ENCODE data around the gene COIL.
A peak's percentile ranks its signal among the peaks of the same experiment; 100 is the strongest.
"Not testable (repeated sequence)": the region's sequence is repeated elsewhere in the genome, so short reads cannot be mapped to it uniquely, and the experiment has no call there.

Gene COIL

DNA sequence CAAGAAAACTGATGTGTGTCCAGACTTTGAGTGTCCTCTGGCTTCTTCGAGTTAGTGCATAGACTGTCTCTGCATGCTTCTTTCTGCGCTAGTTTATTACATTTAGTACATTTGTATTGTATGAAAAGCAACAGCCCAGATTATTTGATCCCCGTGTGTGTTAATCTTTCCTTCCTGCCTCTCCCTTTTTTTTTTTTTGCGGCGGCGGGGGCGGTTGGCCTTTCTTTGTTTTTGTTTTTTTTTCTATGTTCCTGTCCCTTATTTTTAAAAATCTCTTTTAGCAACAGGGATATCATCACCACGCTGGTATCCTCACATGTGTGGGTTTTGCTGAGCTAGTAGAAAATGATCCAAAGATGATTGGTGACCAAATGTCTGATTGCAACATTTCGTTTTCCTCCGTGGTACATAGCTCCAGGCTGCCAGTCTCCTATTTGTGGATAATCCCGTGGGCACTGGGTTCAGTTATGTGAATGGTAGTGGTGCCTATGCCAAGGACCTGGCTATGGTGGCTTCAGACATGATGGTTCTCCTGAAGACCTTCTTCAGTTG is 26.5 kb upstream of the COIL start:
- Histone ChIP-seq H3K4me2 (ENCODE audit: low read length) (no peak overlapping the region), H3K27ac (peak overlapping the region; percentile 82), H3K9me3 (ENCODE audit: control insufficient read depth, low read length) (no peaks in the 10 kb centered on the region), H3K27me3 (ENCODE audit: control insufficient read depth, insufficient read depth, low read length) (no peaks in the 10 kb centered on the region), H3K9ac (no peak overlapping the region), H2AFZ (peak overlapping the region; percentile 39), H3K4me1 (peaks cover 6% of the 10 kb centered on the region), H3K4me3 (ENCODE audit: low read depth, low read length) (no peak overlapping the region), H3K36me3 (ENCODE audit: control insufficient read depth, insufficient read depth, low read length) (no peaks in the 10 kb centered on the region), H3K79me2 (no peaks in the 10 kb centered on the region)
- TF ChIP-seq, protein P1, sequence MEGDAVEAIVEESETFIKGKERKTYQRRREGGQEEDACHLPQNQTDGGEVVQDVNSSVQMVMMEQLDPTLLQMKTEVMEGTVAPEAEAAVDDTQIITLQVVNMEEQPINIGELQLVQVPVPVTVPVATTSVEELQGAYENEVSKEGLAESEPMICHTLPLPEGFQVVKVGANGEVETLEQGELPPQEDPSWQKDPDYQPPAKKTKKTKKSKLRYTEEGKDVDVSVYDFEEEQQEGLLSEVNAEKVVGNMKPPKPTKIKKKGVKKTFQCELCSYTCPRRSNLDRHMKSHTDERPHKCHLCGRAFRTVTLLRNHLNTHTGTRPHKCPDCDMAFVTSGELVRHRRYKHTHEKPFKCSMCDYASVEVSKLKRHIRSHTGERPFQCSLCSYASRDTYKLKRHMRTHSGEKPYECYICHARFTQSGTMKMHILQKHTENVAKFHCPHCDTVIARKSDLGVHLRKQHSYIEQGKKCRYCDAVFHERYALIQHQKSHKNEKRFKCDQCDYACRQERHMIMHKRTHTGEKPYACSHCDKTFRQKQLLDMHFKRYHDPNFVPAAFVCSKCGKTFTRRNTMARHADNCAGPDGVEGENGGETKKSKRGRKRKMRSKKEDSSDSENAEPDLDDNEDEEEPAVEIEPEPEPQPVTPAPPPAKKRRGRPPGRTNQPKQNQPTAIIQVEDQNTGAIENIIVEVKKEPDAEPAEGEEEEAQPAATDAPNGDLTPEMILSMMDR (IDR thresholded peaks at IDR 0.05) = no peak

DNA sequence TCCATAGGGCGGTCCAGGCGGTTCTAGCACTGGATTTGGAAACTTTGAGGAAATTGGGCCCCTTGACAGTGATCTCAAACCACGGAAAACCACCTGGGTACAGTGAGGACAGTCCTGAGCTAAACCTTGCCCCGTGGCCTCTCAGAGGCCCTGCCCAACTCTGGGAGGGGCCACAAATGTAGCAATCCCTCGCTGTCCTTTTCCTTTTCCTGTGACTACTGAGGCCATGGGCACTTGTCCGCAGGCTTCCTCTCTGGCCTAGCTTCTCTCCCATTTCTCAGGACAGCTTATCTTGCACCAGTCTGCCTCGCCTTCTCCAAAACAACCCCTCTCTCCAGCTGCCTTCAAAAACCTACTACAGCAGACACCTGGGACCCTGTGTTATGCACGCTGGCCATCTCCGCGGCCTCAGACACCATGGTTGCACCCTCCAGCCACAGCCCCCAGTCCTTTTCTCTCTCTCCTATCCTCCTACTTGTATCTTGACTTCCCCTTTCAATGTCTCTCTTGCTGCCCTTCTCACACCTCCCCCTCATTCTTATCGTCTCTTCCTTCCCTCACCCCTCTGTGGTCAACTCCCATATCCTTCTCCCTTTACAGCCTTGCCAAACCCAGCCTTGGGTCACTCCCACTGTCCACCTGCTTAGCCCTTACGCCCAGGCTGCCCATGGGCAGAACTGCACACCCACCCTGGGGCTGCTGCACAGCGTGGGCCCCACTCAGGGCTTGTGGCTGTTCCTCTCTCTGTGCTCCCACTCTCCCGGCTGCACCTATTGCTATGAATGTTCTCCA is 24.7 kb upstream of the COIL start:
- Histone ChIP-seq H2AFZ (no peak overlapping the region), H3K27ac (peak overlapping the region; percentile 82), H3K4me2 (ENCODE audit: low read length) (no peak overlapping the region), H3K4me1 (peaks cover 6% of the 10 kb centered on the region), H3K36me3 (ENCODE audit: control insufficient read depth, insufficient read depth, low read length) (no peaks in the 10 kb centered on the region), H3K9ac (no peak overlapping the region), H3K4me3 (ENCODE audit: low read depth, low read length) (no peak overlapping the region), H3K27me3 (ENCODE audit: control insufficient read depth, insufficient read depth, low read length) (no peaks in the 10 kb centered on the region), H3K9me3 (ENCODE audit: control insufficient read depth, low read length) (no peaks in the 10 kb centered on the region), H3K79me2 (no peaks in the 10 kb centered on the region)
- TF ChIP-seq, protein P1 (IDR thresholded peaks at IDR 0.05) = no peak

DNA sequence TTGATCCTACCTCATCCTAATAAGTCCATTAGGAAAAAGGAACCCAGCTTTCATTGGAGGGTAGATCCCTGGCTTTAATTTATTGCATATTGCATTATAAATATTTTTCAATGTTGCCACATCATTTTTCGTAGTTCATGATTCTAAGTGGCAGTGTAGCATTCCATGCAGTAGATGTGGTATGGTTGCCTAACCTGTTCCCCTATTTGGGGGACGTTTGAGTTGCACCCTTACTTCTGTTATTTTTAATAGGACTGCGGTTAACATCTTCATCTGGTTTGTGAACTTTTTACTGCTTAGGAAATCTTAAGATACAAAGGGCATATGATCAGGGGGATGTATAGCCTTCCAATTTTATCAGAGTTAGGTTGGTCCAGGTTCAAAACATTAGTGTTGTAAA is 22.5 kb upstream of the COIL start:
- Histone ChIP-seq H3K36me3 (ENCODE audit: control insufficient read depth, insufficient read depth, low read length) (no peaks in the 10 kb centered on the region), H3K4me3 (ENCODE audit: low read depth, low read length) (no peak overlapping the region), H3K4me1 (peaks cover 11% of the 10 kb centered on the region)

DNA sequence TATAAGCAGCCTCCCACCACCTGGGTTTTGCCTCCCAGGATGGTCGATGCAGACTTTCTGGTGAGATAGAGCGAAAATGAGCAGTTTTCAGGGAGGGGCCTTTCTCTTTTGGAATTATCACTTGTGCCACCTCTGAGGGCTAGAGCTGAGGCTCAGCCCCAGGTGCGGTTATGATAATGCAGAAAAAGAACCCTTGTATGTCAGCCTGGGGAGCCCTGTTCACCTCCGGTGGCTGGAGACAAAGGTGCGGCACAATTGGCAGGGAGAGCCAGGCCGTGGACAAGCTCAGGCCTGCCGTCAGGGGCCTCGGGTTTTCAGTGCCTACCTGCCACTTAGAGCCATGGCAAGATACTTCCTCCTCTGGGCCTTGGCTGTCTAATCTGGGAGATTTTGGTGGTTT is 21.5 kb upstream of the COIL start:
- no peak overlapping the region for H2AFZ ChIP-seq
- H3K4me3 ChIP-seq (ENCODE audit: low read depth, low read length) = no peak overlapping the region
- H3K79me2 ChIP-seq = no peaks in the 10 kb centered on the region
- no peak overlapping the region for H3K27ac ChIP-seq
- TF ChIP-seq, protein P1 (IDR thresholded peaks at IDR 0.05) = no peak
- no peaks in the 10 kb centered on the region for H3K27me3 ChIP-seq (ENCODE audit: control insufficient read depth, insufficient read depth, low read length)
- no peak overlapping the region for H3K4me2 ChIP-seq (ENCODE audit: low read length)
- no peaks in the 10 kb centered on the region for H3K9me3 ChIP-seq (ENCODE audit: control insufficient read depth, low read length)
- no peak overlapping the region for H3K9ac ChIP-seq
- H3K4me1 ChIP-seq = peaks cover 12% of the 10 kb centered on the region
- H3K36me3 ChIP-seq (ENCODE audit: control insufficient read depth, insufficient read depth, low read length) = no peaks in the 10 kb centered on the region

More for the DNA sequence above, 22.5 kb upstream of the COIL start:
- Histone ChIP-seq H3K9ac (no peak overlapping the region), H2AFZ (no peak overlapping the region), H3K27me3 (ENCODE audit: control insufficient read depth, insufficient read depth, low read length) (no peaks in the 10 kb centered on the region), H3K27ac (no peak overlapping the region), H3K4me2 (ENCODE audit: low read length) (no peak overlapping the region), H3K9me3 (ENCODE audit: control insufficient read depth, low read length) (no peaks in the 10 kb centered on the region), H3K79me2 (no peaks in the 10 kb centered on the region)
- TF ChIP-seq, protein P1 (IDR thresholded peaks at IDR 0.05) = no peak

DNA sequence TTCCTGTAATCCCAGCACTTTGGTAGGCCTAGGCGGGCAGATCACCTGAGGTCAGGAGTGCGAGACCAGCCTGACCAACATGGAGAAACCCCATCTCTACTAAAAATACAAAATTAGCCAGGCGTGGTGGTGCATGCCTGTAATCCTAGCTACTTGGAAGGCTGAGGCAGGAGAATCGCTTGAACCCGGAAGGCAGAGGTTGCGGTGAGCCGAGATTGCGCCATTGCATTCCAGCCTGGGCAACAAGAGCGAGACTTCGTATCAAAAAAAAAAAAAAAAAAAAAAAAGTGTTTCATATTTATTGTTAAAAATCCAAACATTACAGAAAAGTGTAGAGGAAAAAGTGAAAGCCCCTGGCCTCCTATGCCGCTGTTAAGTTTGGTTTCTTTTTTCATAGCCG is 19.7 kb upstream of the COIL start:
- H3K79me2 ChIP-seq; H3K4me1 ChIP-seq; H3K4me2 ChIP-seq (ENCODE audit: low read length); H3K9ac ChIP-seq; H3K27ac ChIP-seq; H3K27me3 ChIP-seq (ENCODE audit: control insufficient read depth, insufficient read depth, low read length); H3K36me3 ChIP-seq (ENCODE audit: control insufficient read depth, insufficient read depth, low read length); H3K9me3 ChIP-seq (ENCODE audit: control insufficient read depth, low read length); H3K4me3 ChIP-seq (ENCODE audit: low read depth, low read length); H2AFZ ChIP-seq: not testable (repeated sequence)
